H1 (cell line): ENCODE data around the gene NPHP4.

Experiments
- BCL11A ChIP-seq, 2 experiments: IDR thresholded peaks; one replicate each; pipeline ENCODE4 v1.6.1; 2011; ENCODE audit warnings: low read depth in 2 of 2, low read length in 2 of 2, mild to moderate bottlenecking in 2 of 2
- BRCA1 ChIP-seq: IDR thresholded peaks from 2 replicates; pipeline ENCODE4 v1.6.1; 2012; ENCODE audit warnings: low read depth, low read length, improper control_type of control experiment
- CREB1 ChIP-seq: IDR thresholded peaks from 2 replicates; pipeline ENCODE4 v1.6.1; 2012; ENCODE audit warnings: inconsistent platforms
- CTCF ChIP-seq, 3 experiments: IDR thresholded peaks; 1 replicate in 2 of 3; 2 replicates in 1 of 3; pipeline versions ENCODE4 v1.5.1 to v1.6.1; 2011; ENCODE audit warnings: low read length in 3 of 3, mild to moderate bottlenecking in 3 of 3, inconsistent platforms in 2 of 3, low read depth in 1 of 3, moderate library complexity in 1 of 3; ENCODE audit not compliant: insufficient read depth in 1 of 3; ENCODE audit errors: control extremely low read depth in 1 of 3
- E2F6 ChIP-seq: IDR thresholded peaks from 2 replicates; pipeline ENCODE4 v1.6.1; 2012; ENCODE audit warnings: inconsistent platforms
- EZH2 ChIP-seq: fragments of 200-600 bp; sonication (generic); IDR thresholded peaks from 2 replicates; pipeline ENCODE4 v1.7.1; 2012; ENCODE audit warnings: low read depth, mild to moderate bottlenecking, moderate library complexity, low read length, inconsistent platforms; ENCODE audit not compliant: severe bottlenecking
- MAFK ChIP-seq: IDR thresholded peaks from 2 replicates; pipeline ENCODE4 v1.6.1; 2012; ENCODE audit warnings: low read depth, mild to moderate bottlenecking, improper control_type of control experiment, low read length
- MAX ChIP-seq: IDR thresholded peaks from 2 replicates; pipeline ENCODE4 v1.6.1; 2012; ENCODE audit warnings: inconsistent platforms
- POLR2A ChIP-seq, 2 experiments: IDR thresholded peaks; 1 replicate in 1 of 2; 2 replicates in 1 of 2; pipeline ENCODE4 v1.6.1; 2011; ENCODE audit warnings: low read depth in 2 of 2, low read length in 2 of 2, mild to moderate bottlenecking in 2 of 2; ENCODE audit errors: control extremely low read depth in 1 of 2
- SAP30 ChIP-seq: fragments of 300-600 bp; sonication (generic); IDR thresholded peaks from 2 replicates; pipeline ENCODE4 v1.7.1; 2012; ENCODE audit warnings: low read length, moderate library complexity, mild to moderate bottlenecking, inconsistent platforms; ENCODE audit not compliant: insufficient read depth, insufficient replicate concordance
- TEAD4 ChIP-seq: IDR thresholded peaks from 2 replicates; pipeline ENCODE4 v1.6.1; 2012; ENCODE audit warnings: low read depth, low read length, inconsistent platforms, mixed read lengths
- ZNF274 ChIP-seq: IDR thresholded peaks from 2 replicates; pipeline ENCODE4 v1.7.0; 2012; ENCODE audit warnings: low read length, borderline replicate concordance; ENCODE audit errors: extremely low read depth

- no peak for TF ChIP-seq BRCA1
- TF ChIP-seq EZH2 = no peak
- no peak for TF ChIP-seq CREB1
- no peak for TF ChIP-seq CTCF (IDR thresholded peaks at IDR 0.05; ENCODE audit: control extremely low read depth in 1 of 3, insufficient read depth in 1 of 3, low read depth in 1 of 3, low read length in 3 of 3)
- TF ChIP-seq POLR2A (IDR thresholded peaks at IDR 0.05; ENCODE audit: control extremely low read depth in 1 of 2, low read depth in 2 of 2, low read length in 2 of 2) = no peak
- no peak for TF ChIP-seq SAP30
- no peak for TF ChIP-seq BCL11A (IDR thresholded peaks at IDR 0.05; ENCODE audit: low read depth in 2 of 2, low read length in 2 of 2)
- TF ChIP-seq TEAD4 = no peak
- no peak for TF ChIP-seq MAFK
- TF ChIP-seq MAX = no peak
- no peak for TF ChIP-seq E2F6
- no peak for TF ChIP-seq ZNF274
Observed at GRCh38 chr1:5886541-5887348, 105.5 kb downstream of the NPHP4 start.
